HG02840 (cell line): ENCODE measurements around the gene THSD4.
"Not testable (repeated sequence)": the region's sequence is repeated elsewhere in the genome, so short reads cannot be mapped to it uniquely, and the experiment has no call there.

Experiments
- ATAC-seq: cut with Tn5 transposase; IDR thresholded peaks from one replicate; pipeline ENCODE4 v1.9.1; 2021; ENCODE audit warnings: mild to moderate bottlenecking, moderate library complexity, moderate number of reproducible peaks; ENCODE audit not compliant: unreplicated experiment, low FRiP score

Gene THSD4

GRCh38 chr15:71213943-71214342 is 98.7 kb downstream of the THSD4 start:
- not testable (repeated sequence) for ATAC-seq

GRCh38 chr15:71215126-71215894 is 100.0 kb downstream of the THSD4 start:
- no peak for ATAC-seq

- ATAC-seq = no peak
Observed at GRCh38 chr15:71218272-71218805, 103.1 kb downstream of the THSD4 start.

- no peak for ATAC-seq
Observed at GRCh38 chr15:71219101-71219500, 103.8 kb downstream of the THSD4 start.

GRCh38 chr15:71219645-71220044 is 104.4 kb downstream of the THSD4 start:
- no peak for ATAC-seq

- ATAC-seq = no peak
Observed at GRCh38 chr15:71220828-71221227, 105.6 kb downstream of the THSD4 start.

- no peak for ATAC-seq
Observed at GRCh38 chr15:71221417-71221816, 106.1 kb downstream of the THSD4 start.

- ATAC-seq = no peak
Observed at GRCh38 chr15:71223516-71223915, 108.2 kb downstream of the THSD4 start.

GRCh38 chr15:71224024-71224423 is 108.8 kb downstream of the THSD4 start:
- ATAC-seq = no peak

- no peak for ATAC-seq
Observed at GRCh38 chr15:71225851-71226250, 110.6 kb downstream of the THSD4 start.

GRCh38 chr15:71226536-71227455 is 111.5 kb downstream of the THSD4 start:
- ATAC-seq = no peak

GRCh38 chr15:71228403-71228802 is 113.1 kb downstream of the THSD4 start:
- no peak for ATAC-seq

- ATAC-seq = no peak
Observed at GRCh38 chr15:71230303-71230702, 115.0 kb downstream of the THSD4 start.

GRCh38 chr15:71231758-71232157 is 116.5 kb downstream of the THSD4 start:
- no peak for ATAC-seq

- ATAC-seq = no peak
Observed at GRCh38 chr15:71232411-71232810, 117.1 kb downstream of the THSD4 start.

- ATAC-seq = no peak
Observed at GRCh38 chr15:71237456-71238188, 122.4 kb downstream of the THSD4 start.

- ATAC-seq = no peak
Observed at GRCh38 chr15:71238926-71239325, 123.7 kb downstream of the THSD4 start.

GRCh38 chr15:71239592-71240364 is 124.5 kb downstream of the THSD4 start:
- ATAC-seq = no peak

GRCh38 chr15:71242292-71242691 is 127.0 kb downstream of the THSD4 start:
- ATAC-seq = no peak

- ATAC-seq = no peak
Observed at GRCh38 chr15:71244250-71244649, 129.0 kb downstream of the THSD4 start.
